ENCODE results near the gene GSAP.

GSAP gene

GRCh38 chr7:77310982-77311381, 105.2 kb downstream of the GSAP start:
- no peak for TF ChIP-seq CTCF (IDR thresholded peaks at IDR 0.05; ENCODE audit: low read depth, low read length)
- no peak overlapping the region for H3K4me3 ChIP-seq (ENCODE audit: low read depth, low read length)

GRCh38 chr7:77309714-77310220, 106.4 kb downstream of the GSAP start:
- H3K4me3 ChIP-seq (ENCODE audit: low read depth, low read length): no peak overlapping the region
- no peak for TF ChIP-seq CTCF (IDR thresholded peaks at IDR 0.05; ENCODE audit: low read depth, low read length)

- TF ChIP-seq CTCF (IDR thresholded peaks at IDR 0.05; ENCODE audit: low read depth, low read length): no peak
- H3K4me3 ChIP-seq (ENCODE audit: low read depth, low read length): no peak overlapping the region
Observed at GRCh38 chr7:77308792-77309191, 107.4 kb downstream of the GSAP start.

- no peak overlapping the region for H3K4me3 ChIP-seq (ENCODE audit: low read depth, low read length)
- TF ChIP-seq CTCF (IDR thresholded peaks at IDR 0.05; ENCODE audit: low read depth, low read length): no peak
Observed at GRCh38 chr7:77306231-77307067, 109.7 kb downstream of the GSAP start.

GRCh38 chr7:77295549-77295948, 120.6 kb downstream of the GSAP start:
- no peak overlapping the region for H3K4me3 ChIP-seq (ENCODE audit: low read depth, low read length)
- TF ChIP-seq CTCF (IDR thresholded peaks at IDR 0.05; ENCODE audit: low read depth, low read length): no peak

DNA sequence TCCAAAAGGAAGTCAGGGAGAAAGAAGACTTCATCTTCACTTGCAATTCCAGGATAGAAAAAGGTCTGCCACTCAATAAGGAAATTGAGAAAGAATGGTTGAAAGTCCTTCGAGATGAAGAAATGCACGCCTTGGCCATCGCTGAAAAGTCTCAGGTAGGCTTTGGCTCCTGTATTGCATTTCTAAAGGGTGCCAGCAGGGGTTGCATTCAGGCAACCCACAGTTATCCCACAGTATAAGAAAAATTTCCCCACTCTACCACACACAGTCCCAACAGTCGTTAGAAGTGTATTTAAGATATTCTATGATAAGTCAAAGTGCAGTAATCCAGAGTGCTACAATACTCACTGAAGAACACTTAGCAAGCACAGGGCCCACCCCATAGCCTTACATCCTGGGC, 123.1 kb downstream of the GSAP start:
- TF ChIP-seq CTCF (IDR thresholded peaks at IDR 0.05; ENCODE audit: low read depth, low read length): no peak
- no peak overlapping the region for H3K4me3 ChIP-seq (ENCODE audit: low read depth, low read length)

DNA sequence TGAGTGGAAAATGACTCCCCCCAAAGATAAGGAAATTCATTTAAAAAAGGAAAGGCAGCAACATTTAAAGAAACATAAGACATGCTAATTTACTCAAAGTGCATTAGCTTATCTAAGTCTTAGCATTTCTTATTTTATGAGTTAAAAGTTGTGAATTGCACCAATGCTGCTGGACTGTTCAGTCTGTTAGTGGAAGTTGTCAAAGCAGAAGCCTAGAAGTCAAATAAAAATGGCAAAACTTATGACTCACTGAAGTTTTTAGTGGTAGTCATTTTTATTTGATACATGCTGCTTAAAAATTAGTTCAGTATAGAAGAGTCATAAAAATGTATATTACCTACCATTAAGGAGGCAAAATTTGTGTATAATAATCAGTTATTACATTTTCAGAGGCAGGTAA, 125.7 kb downstream of the GSAP start:
- no peak overlapping the region for H3K4me3 ChIP-seq (ENCODE audit: low read depth, low read length)
- no peak for TF ChIP-seq CTCF (IDR thresholded peaks at IDR 0.05; ENCODE audit: low read depth, low read length)
